ENCODE measurements around the gene FAM177B.
A peak's percentile ranks its signal among the peaks of the same experiment; 100 is the strongest.
"Not testable (repeated sequence)": the region's sequence is repeated elsewhere in the genome, so short reads cannot be mapped to it uniquely, and the experiment has no call there.

FAM177B gene

GRCh38 chr1:222741630-222742457 lies 4.8 kb downstream of the FAM177B start:
- DNase-seq: not testable (repeated sequence)

GRCh38 chr1:222749927-222750326 lies 12.9 kb downstream of the FAM177B start:
- DNase-seq: no peak

GRCh38 chr1:222750651-222751050 lies 13.6 kb downstream of the FAM177B start:
- no peak for DNase-seq

- DNase-seq: no peak
These were observed 14.3 kb downstream of the FAM177B start for GRCh38 chr1:222751255-222751654.

- no peak for DNase-seq
These were observed 17.6 kb downstream of the FAM177B start for GRCh38 chr1:222754366-222755139.

- DNase-seq: no peak
These were observed 20.8 kb downstream of the FAM177B start for GRCh38 chr1:222757646-222758268.

GRCh38 chr1:222759451-222760035 lies 22.5 kb downstream of the FAM177B start:
- no peak for DNase-seq

GRCh38 chr1:222761083-222761482 lies 24.1 kb downstream of the FAM177B start:
- no peak for DNase-seq

GRCh38 chr1:222762178-222762577 lies 25.2 kb downstream of the FAM177B start:
- DNase-seq: not testable (repeated sequence)

- no peak for DNase-seq
These were observed 30.2 kb downstream of the FAM177B start for GRCh38 chr1:222767152-222767571.

GRCh38 chr1:222768592-222768991 lies 31.6 kb downstream of the FAM177B start:
- DNase-seq: no peak

GRCh38 chr1:222769181-222769580 lies 32.2 kb downstream of the FAM177B start:
- no peak for DNase-seq

GRCh38 chr1:222769971-222770620 lies 33.1 kb downstream of the FAM177B start:
- no peak for DNase-seq

- peak; percentile 48 for DNase-seq
These were observed 36.0 kb downstream of the FAM177B start for GRCh38 chr1:222772996-222773379.

GRCh38 chr1:222777463-222777862 lies 40.5 kb downstream of the FAM177B start:
- no peak for DNase-seq

- DNase-seq: no peak
These were observed 41.0 kb downstream of the FAM177B start for GRCh38 chr1:222777977-222778376.

- no peak for DNase-seq
These were observed 44.2 kb downstream of the FAM177B start for GRCh38 chr1:222781251-222781650.

GRCh38 chr1:222783051-222783450 lies 46.0 kb downstream of the FAM177B start:
- DNase-seq: no peak

- no peak for DNase-seq
These were observed 47.4 kb downstream of the FAM177B start for GRCh38 chr1:222784371-222784770.

- DNase-seq: no peak
These were observed 47.9 kb downstream of the FAM177B start for GRCh38 chr1:222784916-222785315.

GRCh38 chr1:222785529-222785928 lies 48.5 kb downstream of the FAM177B start:
- no peak for DNase-seq

- no peak for DNase-seq
These were observed 49.1 kb downstream of the FAM177B start for GRCh38 chr1:222786121-222786520.

- DNase-seq: no peak
These were observed 50.7 kb downstream of the FAM177B start for GRCh38 chr1:222787729-222788128.

Data from CD4-positive, alpha-beta T cell treated with Interleukin-15 for 1 hour (primary cell).